MCF 10A (cell line): ENCODE data around the gene UNC119. TPM values are rescaled to one million over a fixed set of nuclear protein-coding genes. Genes with fewer than 3 reads are reported as not detected.
"Not testable (repeated sequence)": the region's sequence is repeated elsewhere in the genome, so short reads cannot be mapped to it uniquely, and the experiment has no call there.

Experiments used
- BruUV-seq: library from RNA; stranded (reverse); fragments of 400-500 nt; replicated peaks from 2 replicates; lab custom pipeline; 2021; lab: Mats Ljungman, UMichigan
- CTCF ChIA-PET: fragments of 300-600 bp; sonication (Branson Sonifier 250); formaldehyde crosslinking; extraction: SDS; loops from one replicate; lab custom pipeline; 2021; ENCODE audit warnings: antibody characterized with exemption, inconsistent platforms; lab: Yijun Ruan, JAX
- POLR2A ChIA-PET: fragments of 300-600, 350-650 bp; sonication (Branson Sonifier 250); formaldehyde crosslinking; extraction: SDS; loops from one replicate; lab custom pipeline; 2020; ENCODE audit warnings: antibody characterized with exemption, inconsistent platforms; lab: Yijun Ruan, JAX
- DNase-seq: peaks from one replicate; pipeline ENCODE4 v3.0.0-alpha.2; 2018; ENCODE audit not compliant: unreplicated experiment
- H3K27ac Mint-ChIP-seq: one replicate; pipeline ENCODE4 v1.8.0; 2022; ENCODE audit warnings: mild to moderate bottlenecking, low read depth, mixed read lengths; ENCODE audit not compliant: unreplicated experiment
- H3K27me3 Mint-ChIP-seq: one replicate; pipeline ENCODE4 v1.8.0; 2022; ENCODE audit warnings: mixed read lengths; ENCODE audit not compliant: insufficient read depth, unreplicated experiment
- H3K36me3 Mint-ChIP-seq: one replicate; pipeline ENCODE4 v1.8.0; 2022; ENCODE audit warnings: mild to moderate bottlenecking, moderate library complexity, mixed read lengths; ENCODE audit not compliant: insufficient read depth, unreplicated experiment
- H3K4me1 Mint-ChIP-seq: one replicate; pipeline ENCODE4 v1.8.0; 2022; ENCODE audit warnings: mixed read lengths; ENCODE audit not compliant: insufficient read depth, unreplicated experiment
- H3K4me3 Mint-ChIP-seq: one replicate; pipeline ENCODE4 v1.8.0; 2022; ENCODE audit warnings: mild to moderate bottlenecking, moderate library complexity, mixed read lengths; ENCODE audit not compliant: unreplicated experiment
- H3K9me3 Mint-ChIP-seq: one replicate; pipeline ENCODE4 v1.8.0; 2022; ENCODE audit warnings: mixed read lengths; ENCODE audit not compliant: unreplicated experiment
- intact Hi-C: fragments of 100-400 bp; cut with micrococcal nuclease; formaldehyde crosslinking; loops from 2 replicates; pipeline ENCODE4 v1.14.1; 2022
- total RNA-seq: library from RNA; stranded (reverse); gene quantifications from 2 replicates; pipeline ENCODE4 v1.2.3, GENCODE V29; 2022
- TF ChIP-seq, protein P1 (sequence below): fragments of 200-600 bp; IDR thresholded peaks from one replicate; pipeline ENCODE4 v1.8.0; 2022; ENCODE audit warnings: antibody characterized with exemption, mild to moderate bottlenecking; ENCODE audit not compliant: unreplicated experiment

The UNC119 gene
- total RNA-seq, 1 experiment from 2014 or later, result 12.5 TPM

DNA sequence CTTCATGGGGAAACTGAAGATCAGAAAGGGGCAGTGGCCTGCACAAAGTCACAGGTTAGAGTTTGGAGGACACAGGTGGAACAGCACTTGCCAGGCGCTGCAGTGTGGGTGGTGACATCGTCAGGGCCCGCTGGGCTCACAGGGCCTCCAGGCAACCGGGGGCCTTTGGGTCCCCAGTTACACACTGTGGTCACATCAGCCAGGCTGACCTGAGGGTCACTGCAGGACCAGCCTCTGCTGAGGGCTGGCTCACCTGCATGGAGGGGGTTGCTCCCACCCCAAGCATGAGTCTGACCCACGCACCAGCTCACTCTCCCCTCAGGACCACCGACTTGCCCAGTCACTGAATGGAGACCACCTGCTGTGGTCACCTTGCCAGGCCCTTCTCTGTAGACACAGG, 29.2 kb downstream of the UNC119 start:
- Mint-ChIP-seq H3K36me3 (peaks cover 4% of the 10 kb centered on the region), H3K4me1 (peaks cover 27% of the 10 kb centered on the region), H3K27ac (no peak overlapping the region), H3K27me3 (no peaks in the 10 kb centered on the region), H3K9me3 (no peaks in the 10 kb centered on the region), H3K4me3 (no peak overlapping the region)
- POLR2A ChIA-PET, result no interaction called here
- intact Hi-C loops, result no loop called here
- TF ChIP-seq, protein P1, sequence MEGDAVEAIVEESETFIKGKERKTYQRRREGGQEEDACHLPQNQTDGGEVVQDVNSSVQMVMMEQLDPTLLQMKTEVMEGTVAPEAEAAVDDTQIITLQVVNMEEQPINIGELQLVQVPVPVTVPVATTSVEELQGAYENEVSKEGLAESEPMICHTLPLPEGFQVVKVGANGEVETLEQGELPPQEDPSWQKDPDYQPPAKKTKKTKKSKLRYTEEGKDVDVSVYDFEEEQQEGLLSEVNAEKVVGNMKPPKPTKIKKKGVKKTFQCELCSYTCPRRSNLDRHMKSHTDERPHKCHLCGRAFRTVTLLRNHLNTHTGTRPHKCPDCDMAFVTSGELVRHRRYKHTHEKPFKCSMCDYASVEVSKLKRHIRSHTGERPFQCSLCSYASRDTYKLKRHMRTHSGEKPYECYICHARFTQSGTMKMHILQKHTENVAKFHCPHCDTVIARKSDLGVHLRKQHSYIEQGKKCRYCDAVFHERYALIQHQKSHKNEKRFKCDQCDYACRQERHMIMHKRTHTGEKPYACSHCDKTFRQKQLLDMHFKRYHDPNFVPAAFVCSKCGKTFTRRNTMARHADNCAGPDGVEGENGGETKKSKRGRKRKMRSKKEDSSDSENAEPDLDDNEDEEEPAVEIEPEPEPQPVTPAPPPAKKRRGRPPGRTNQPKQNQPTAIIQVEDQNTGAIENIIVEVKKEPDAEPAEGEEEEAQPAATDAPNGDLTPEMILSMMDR, result no peak
- no peak for DNase-seq
- CTCF ChIA-PET, result no interaction called here
- no TSS peak for BruUV-seq

- H3K36me3 Mint-ChIP-seq, intact Hi-C loops, H3K4me3 Mint-ChIP-seq, H3K27me3 Mint-ChIP-seq, H3K27ac Mint-ChIP-seq, BruUV-seq, DNase-seq, H3K9me3 Mint-ChIP-seq: not testable (repeated sequence)
- POLR2A ChIA-PET, result interaction anchor here (0.7 kb wide), 2 partner anchors 141 to 1816 kb away, joined by 3 read pairs; no protein-coding TSS in a partner anchor
- CTCF ChIA-PET, result interaction anchor here (0.6 to 0.7 kb wide), 2 partner anchors 141 to 596 kb away, joined by 3 read pairs; no protein-coding TSS in a partner anchor
- peaks cover 18% of the 10 kb centered on the region for H3K4me1 Mint-ChIP-seq
Measured at GRCh38 chr17:28522281-28522680, 30.1 kb downstream of the UNC119 start.

- Mint-ChIP-seq H3K36me3 (peaks cover 4% of the 10 kb centered on the region), H3K27ac (no peak overlapping the region), H3K4me3 (no peak overlapping the region), H3K9me3 (no peaks in the 10 kb centered on the region), H3K4me1 (peaks cover 15% of the 10 kb centered on the region), H3K27me3 (no peaks in the 10 kb centered on the region)
- DNase-seq, result no peak
- TF ChIP-seq, protein P1, result no peak
- ChIA-PET CTCF (interaction anchor here (0.7 to 1.3 kb wide), 5 partner anchors 18 to 141 kb away, joined by 3 to 8 read pairs (median 4); no protein-coding TSS in a partner anchor), POLR2A (no interaction called here)
- no TSS peak for BruUV-seq
- intact Hi-C loops, result no loop called here
Measured at GRCh38 chr17:28521311-28522085, 30.9 kb downstream of the UNC119 start.

- peaks cover 11% of the 10 kb centered on the region for H3K4me1 Mint-ChIP-seq
- intact Hi-C loops, result no loop called here
- BruUV-seq, result no TSS peak
- H3K4me3 Mint-ChIP-seq, result no peak overlapping the region
- ChIA-PET POLR2A (interaction anchor here (0.6 kb wide), 1 partner anchor 25 kb away, joined by 3 read pairs; no protein-coding TSS in a partner anchor), CTCF (interaction anchor here (0.6 to 1.3 kb wide), 6 partner anchors 8 to 74 kb away, joined by 3 to 8 read pairs (median 4); no protein-coding TSS in a partner anchor)
- H3K27ac Mint-ChIP-seq, result no peak overlapping the region
- no peaks in the 10 kb centered on the region for H3K9me3 Mint-ChIP-seq
- TF ChIP-seq, protein P1, result no peak
- DNase-seq, result no peak
- H3K27me3 Mint-ChIP-seq, result no peaks in the 10 kb centered on the region
- peaks cover 4% of the 10 kb centered on the region for H3K36me3 Mint-ChIP-seq
Measured at GRCh38 chr17:28520687-28521086, 31.7 kb downstream of the UNC119 start.
